Large intestine (tissue), 3 donors: ENCODE results near the gene DHRSX. TPM values are rescaled to one million over a fixed set of nuclear protein-coding genes. Genes with fewer than 3 reads are reported as not detected.
A peak's percentile ranks its signal among the peaks of the same experiment; 100 is the strongest.

ENCODE experiments used
- DNase-seq, 2 donors: peaks; one replicate each; pipeline versions ENCODE4 v3.0.0 to v3.0.0-alpha.2; 2013
- H3K27ac ChIP-seq: one replicate; pipeline ENCODE4 v1.5.1; 2013; ENCODE audit warnings: low read length
- H3K27me3 ChIP-seq: 2 replicates; pipeline ENCODE4 v1.6.1; 2013; ENCODE audit warnings: low read length; ENCODE audit not compliant: control insufficient read depth, insufficient read depth
- H3K36me3 ChIP-seq: 2 replicates; pipeline ENCODE4 v1.6.1; 2013; ENCODE audit warnings: low read length; ENCODE audit not compliant: control insufficient read depth, insufficient read depth
- H3K4me1 ChIP-seq: one replicate; pipeline ENCODE4 v1.6.1; 2013; ENCODE audit warnings: low read length; ENCODE audit not compliant: control insufficient read depth, insufficient read depth
- H3K4me3 ChIP-seq: one replicate; pipeline ENCODE4 v1.5.1; 2013; ENCODE audit warnings: low read length
- H3K9me3 ChIP-seq: one replicate; pipeline ENCODE4 v1.6.1; 2013; ENCODE audit warnings: mild to moderate bottlenecking, low read depth, low read length, moderate library complexity; ENCODE audit not compliant: control insufficient read depth
- WGBS: methylation state at CpG from one replicate; pipeline ENCODE4 v1.1.5; 2013; ENCODE audit warnings: low lambda C conversion rate; ENCODE audit not compliant: insufficient coverage; 5-methylcytosine and 5-hydroxymethylcytosine counted together
- polyA plus RNA-seq: library from polyadenylated mRNA; unstranded; fragments of 120-200 nt; gene quantifications from one replicate; pipeline ENCODE4 v1.2.1, GENCODE V29; 2013

The DHRSX gene
- polyA plus RNA-seq, 1 donor, result 17.9 TPM

- Histone ChIP-seq H3K4me1 (no peaks in the 10 kb centered on the region), H3K36me3 (peaks cover 4% of the 10 kb centered on the region), H3K27me3 (no peaks in the 10 kb centered on the region), H3K9me3 (no peaks in the 10 kb centered on the region), H3K27ac (no peak overlapping the region), H3K4me3 (no peak overlapping the region)
- 83% methylated on average over 2 of the region's 7 CpGs for WGBS
- DNase-seq, result no peak
These were observed 164.6 kb downstream of the DHRSX start for GRCh38 chrX:2336181-2336580.

GRCh38 chrX:2334237-2334636 lies 166.5 kb downstream of the DHRSX start:
- Histone ChIP-seq H3K4me1 (no peaks in the 10 kb centered on the region), H3K27me3 (no peaks in the 10 kb centered on the region), H3K36me3 (peaks cover 4% of the 10 kb centered on the region), H3K27ac (no peak overlapping the region), H3K4me3 (no peak overlapping the region), H3K9me3 (no peaks in the 10 kb centered on the region)
- WGBS, result no CpG with 5 or more reads among the region's 9 CpGs
- DNase-seq, result no peak

GRCh38 chrX:2332252-2332651 lies 168.5 kb downstream of the DHRSX start:
- Histone ChIP-seq H3K4me1 (no peaks in the 10 kb centered on the region), H3K36me3 (no peaks in the 10 kb centered on the region), H3K9me3 (no peaks in the 10 kb centered on the region), H3K27ac (no peak overlapping the region), H3K27me3 (no peaks in the 10 kb centered on the region), H3K4me3 (no peak overlapping the region)
- no peak for DNase-seq
- WGBS, result 88% methylated on average over 2 of the region's 4 CpGs

- H3K27me3 ChIP-seq, result no peaks in the 10 kb centered on the region
- no peak overlapping the region for H3K4me3 ChIP-seq
- DNase-seq, result no peak
- no CpG with 5 or more reads among the region's 3 CpGs for WGBS
- H3K36me3 ChIP-seq, result no peaks in the 10 kb centered on the region
- no peaks in the 10 kb centered on the region for H3K4me1 ChIP-seq
- no peaks in the 10 kb centered on the region for H3K9me3 ChIP-seq
- no peak overlapping the region for H3K27ac ChIP-seq
These were observed 169.9 kb downstream of the DHRSX start for GRCh38 chrX:2330910-2331309.

- WGBS, result 58% methylated on average over 2 of the region's 2 CpGs
- no peaks in the 10 kb centered on the region for H3K36me3 ChIP-seq
- H3K27ac ChIP-seq, result no peak overlapping the region
- no peaks in the 10 kb centered on the region for H3K27me3 ChIP-seq
- H3K4me3 ChIP-seq, result no peak overlapping the region
- no peaks in the 10 kb centered on the region for H3K9me3 ChIP-seq
- DNase-seq, result no peak
- no peaks in the 10 kb centered on the region for H3K4me1 ChIP-seq
These were observed 170.3 kb downstream of the DHRSX start for GRCh38 chrX:2330487-2330886.

DNA sequence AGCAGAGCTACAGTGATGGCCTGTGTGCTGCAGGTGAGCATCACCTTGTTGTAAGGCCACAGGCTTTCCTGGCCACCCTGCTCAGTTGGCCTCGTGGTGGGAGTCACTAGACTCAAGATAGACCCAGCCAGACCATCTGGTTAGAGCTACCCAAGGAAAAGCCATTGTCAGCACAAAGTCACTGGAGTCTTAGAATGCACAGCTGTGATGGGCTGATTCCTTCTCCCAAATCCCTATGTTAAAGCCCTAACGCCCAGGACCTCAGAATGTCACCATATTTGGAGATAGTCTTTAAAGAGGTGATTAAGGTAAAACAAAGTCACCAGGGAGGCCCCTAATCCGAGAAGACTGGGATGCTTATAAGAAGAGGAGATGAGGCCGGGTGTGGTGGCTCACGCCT lies 173.4 kb downstream of the DHRSX start:
- Histone ChIP-seq H3K36me3 (no peaks in the 10 kb centered on the region), H3K27ac (no peak overlapping the region), H3K9me3 (no peaks in the 10 kb centered on the region), H3K27me3 (no peaks in the 10 kb centered on the region), H3K4me3 (no peak overlapping the region), H3K4me1 (no peaks in the 10 kb centered on the region)
- WGBS, result no CpG with 5 or more reads among the region's 5 CpGs
- no peak for DNase-seq

DNA sequence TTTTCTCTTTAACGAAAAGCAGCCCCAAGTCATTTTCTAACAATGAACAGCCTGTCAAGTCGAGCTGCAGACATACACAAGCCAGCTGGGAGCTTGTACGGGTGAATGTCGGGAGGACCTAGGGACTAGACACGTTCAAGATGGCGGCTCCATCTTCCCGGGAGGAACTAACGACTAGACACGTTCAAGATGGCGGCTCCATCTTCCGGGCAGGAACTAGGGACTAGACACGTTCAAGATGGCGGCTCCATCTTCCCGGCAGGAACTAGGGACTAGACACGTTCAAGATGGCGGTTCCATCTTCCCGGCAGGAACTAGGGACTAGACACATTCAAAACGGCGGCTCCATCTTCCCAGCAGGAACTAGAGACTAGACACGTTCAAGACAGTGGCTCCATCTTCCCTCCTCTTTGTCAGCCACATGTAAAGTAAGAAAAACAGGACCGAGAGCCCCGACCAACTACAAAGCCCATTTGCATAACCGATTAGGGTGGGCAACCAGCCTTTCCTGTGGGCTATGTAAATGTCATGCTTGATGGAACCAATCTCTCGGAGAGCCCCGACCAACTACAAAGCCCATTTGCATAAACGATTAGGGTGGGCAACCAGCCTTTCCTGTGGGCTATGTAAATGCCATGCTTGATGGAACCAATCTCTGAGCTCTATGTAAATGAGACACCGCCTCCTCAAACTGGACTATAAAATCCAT lies 175.5 kb downstream of the DHRSX start:
- Histone ChIP-seq H3K27ac (peak overlapping the region; percentile 33), H3K9me3 (no peaks in the 10 kb centered on the region), H3K4me1 (peaks cover 7% of the 10 kb centered on the region), H3K4me3 (peak overlapping the region; percentile 24), H3K36me3 (no peaks in the 10 kb centered on the region), H3K27me3 (no peaks in the 10 kb centered on the region)
- peak; percentile 57 to 94 for DNase-seq
- no CpG with 5 or more reads among the region's 27 CpGs for WGBS

- H3K27ac ChIP-seq, result no peak overlapping the region
- H3K4me1 ChIP-seq, result peaks cover 7% of the 10 kb centered on the region
- no peaks in the 10 kb centered on the region for H3K9me3 ChIP-seq
- H3K36me3 ChIP-seq, result no peaks in the 10 kb centered on the region
- no peak overlapping the region for H3K4me3 ChIP-seq
- 74% methylated on average over 4 of the region's 8 CpGs for WGBS
- H3K27me3 ChIP-seq, result no peaks in the 10 kb centered on the region
- no peak for DNase-seq
These were observed 176.6 kb downstream of the DHRSX start for GRCh38 chrX:2324151-2324550.

- Histone ChIP-seq H3K27me3 (no peaks in the 10 kb centered on the region), H3K27ac (peak overlapping the region; percentile 87), H3K4me3 (no peak overlapping the region), H3K9me3 (no peaks in the 10 kb centered on the region), H3K36me3 (no peaks in the 10 kb centered on the region), H3K4me1 (peaks cover 12% of the 10 kb centered on the region)
- no CpG with 5 or more reads among the region's 9 CpGs for WGBS
- no peak for DNase-seq
These were observed 179.4 kb downstream of the DHRSX start for GRCh38 chrX:2321411-2321810.

GRCh38 chrX:2320580-2321327 lies 180.0 kb downstream of the DHRSX start:
- WGBS, result no CpG with 5 or more reads among the region's 20 CpGs
- peak; percentile 92 to 95 for DNase-seq

More at GRCh38 chrX:2320580-2321327, 180.0 kb downstream of the DHRSX start:
- no peaks in the 10 kb centered on the region for H3K36me3 ChIP-seq
- peak overlapping the region; percentile 87 for H3K27ac ChIP-seq
- peaks cover 12% of the 10 kb centered on the region for H3K4me1 ChIP-seq
- no peak overlapping the region for H3K4me3 ChIP-seq
- H3K9me3 ChIP-seq, result no peaks in the 10 kb centered on the region
- H3K27me3 ChIP-seq, result no peaks in the 10 kb centered on the region
